Tibial nerve (tissue), 4 donors: ENCODE data around the gene ETV6. TPM values are rescaled to one million over a fixed set of nuclear protein-coding genes. Genes with fewer than 3 reads are reported as not detected.

ENCODE experiments used
- DNase-seq, 2 donors: peaks; one replicate each; pipeline ENCODE4 v3.0.0-alpha.2; 2019; ENCODE audit warnings: low spot score in 2 of 2
- H3K27ac ChIP-seq, 4 donors: fragments of 200-600 bp; sonication (generic) in 3 of 4; one replicate each; pipeline ENCODE4 v1.5.1; 2017 to 2019; ENCODE audit warnings: mild to moderate bottlenecking in 1 of 4
- H3K27me3 ChIP-seq, 2 donors: fragments of 200-600 bp; sonication (generic) in 1 of 2; one replicate each; pipeline versions ENCODE4 v1.5.1 to v1.6.0; 2017 to 2019
- H3K36me3 ChIP-seq, 3 donors: fragments of 200-600 bp; sonication (generic); one replicate each; pipeline ENCODE4 v1.5.1; 2018 to 2019
- H3K4me1 ChIP-seq, 4 donors: fragments of 200-600 bp; sonication (generic) in 3 of 4; one replicate each; pipeline ENCODE4 v1.5.1; 2017 to 2019
- H3K4me3 ChIP-seq, 4 donors: fragments of 200-600 bp; sonication (generic) in 3 of 4; one replicate each; pipeline ENCODE4 v1.5.1; 2017 to 2019; ENCODE audit warnings: mild to moderate bottlenecking in 1 of 4, moderate library complexity in 1 of 4
- H3K9me3 ChIP-seq, 4 donors: fragments of 200-600 bp; sonication (generic) in 3 of 4; one replicate each; pipeline ENCODE4 v1.5.1; 2017 to 2019
- CTCF ChIP-seq, 5 experiments: fragments of 200-600 bp in 3 of 5; fragments of 450-650 bp in 2 of 5; sonication (generic) in 3 of 5; IDR thresholded peaks; one replicate each; pipeline ENCODE4 v1.5.1; 2016 to 2019; ENCODE audit warnings: antibody characterized with exemption in 5 of 5, mild to moderate bottlenecking in 3 of 5, moderate library complexity in 2 of 5
- EP300 ChIP-seq, 2 donors: sonication (generic); formaldehyde crosslinking; IDR thresholded peaks; one replicate each; pipeline ENCODE4 v1.6.1; 2017; ENCODE audit warnings: antibody characterized with exemption in 2 of 2, mild to moderate bottlenecking in 1 of 2
- POLR2A ChIP-seq, 2 donors: fragments of 450-650 bp; IDR thresholded peaks; one replicate each; pipeline ENCODE4 v1.6.1; 2017; ENCODE audit warnings: antibody characterized with exemption in 2 of 2, mild to moderate bottlenecking in 2 of 2, moderate library complexity in 2 of 2
- WGBS, 2 donors: methylation state at CpG; one replicate each; pipeline ENCODE4 v1.1.5; 2018; 5-methylcytosine and 5-hydroxymethylcytosine counted together
- total RNA-seq, 4 donors: library from RNA; depleted of rRNA; stranded (reverse); fragments of >200 nt; gene quantifications; one replicate each; pipeline ENCODE4 v1.1.0, GENCODE V29; 2016

ETV6 gene
- total RNA-seq, 4 donors from 2014 or later, result 6.7 to 14.1 (median 8.3) TPM

GRCh38 chr12:11654802-11655201 lies 5.3 kb downstream of the ETV6 start:
- no peak overlapping the region for H3K4me3 ChIP-seq
- TF ChIP-seq POLR2A (IDR thresholded peaks at IDR 0.05), result no peak
- H3K27me3 ChIP-seq, result no peaks in the 10 kb centered on the region
- peaks cover 0 to 75% (median 27%) of the 10 kb centered on the region in 4 donors for H3K4me1 ChIP-seq
- H3K9me3 ChIP-seq, result no peaks in the 10 kb centered on the region
- 90 to 91% methylated on average over 2 of the region's 2 CpGs for WGBS, 2 donors
- no peak for DNase-seq
- no peak overlapping the region for H3K27ac ChIP-seq
- H3K36me3 ChIP-seq, result no peaks in the 10 kb centered on the region

GRCh38 chr12:11655842-11656241 lies 6.4 kb downstream of the ETV6 start:
- Histone ChIP-seq H3K36me3 (no peaks in the 10 kb centered on the region), H3K27ac (no peak overlapping the region), H3K4me1 (peaks cover 0 to 78% (median 27%) of the 10 kb centered on the region in 4 donors), H3K9me3 (no peaks in the 10 kb centered on the region), H3K27me3 (no peaks in the 10 kb centered on the region), H3K4me3 (no peak overlapping the region)
- WGBS, 2 donors, result 78 to 85% methylated on average over 5 of the region's 5 CpGs
- TF ChIP-seq EP300 (IDR thresholded peaks at IDR 0.05) (no peak), POLR2A (IDR thresholded peaks at IDR 0.05) (no peak), CTCF (IDR thresholded peaks at IDR 0.05) (no peak)
- no peak for DNase-seq

- Histone ChIP-seq H3K4me3 (no peak overlapping the region), H3K27me3 (no peaks in the 10 kb centered on the region), H3K4me1 (peaks cover 0 to 79% (median 30%) of the 10 kb centered on the region in 4 donors), H3K27ac (no peak overlapping the region), H3K9me3 (no peaks in the 10 kb centered on the region), H3K36me3 (no peaks in the 10 kb centered on the region)
- no peak for TF ChIP-seq CTCF (IDR thresholded peaks at IDR 0.05)
- TF ChIP-seq POLR2A (IDR thresholded peaks at IDR 0.05), result no peak
- no peak for TF ChIP-seq EP300 (IDR thresholded peaks at IDR 0.05)
- WGBS, 2 donors, result 77 to 83% methylated on average over 4 of the region's 4 CpGs
- DNase-seq, result no peak
Observed at GRCh38 chr12:11656550-11656949, 7.1 kb downstream of the ETV6 start.

DNA sequence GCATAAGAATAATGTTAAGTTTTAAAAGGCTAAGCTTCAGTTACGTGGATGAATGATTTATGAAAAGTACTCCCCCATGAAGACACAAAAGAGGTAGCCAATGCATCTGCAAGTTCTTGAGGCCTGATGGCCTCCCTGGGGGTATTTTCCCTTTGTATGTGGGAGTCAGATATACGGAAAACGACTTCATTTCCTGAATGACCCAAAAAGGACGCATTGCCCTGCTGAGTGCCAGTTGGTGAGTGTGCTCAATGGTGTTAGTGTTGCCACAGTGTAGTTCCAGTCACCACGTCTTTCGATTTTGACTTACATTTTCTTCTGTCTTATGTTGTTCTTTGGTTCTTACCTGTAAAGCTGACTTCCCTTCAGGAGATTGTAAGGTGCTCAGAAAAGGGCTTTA lies 8.0 kb downstream of the ETV6 start:
- Histone ChIP-seq H3K27me3 (no peaks in the 10 kb centered on the region), H3K36me3 (no peaks in the 10 kb centered on the region), H3K9me3 (no peaks in the 10 kb centered on the region), H3K4me1 (peaks cover 0 to 80% (median 28%) of the 10 kb centered on the region in 4 donors), H3K4me3 (no peak overlapping the region), H3K27ac (no peak overlapping the region)
- WGBS, 2 donors, result 62 to 65% methylated on average over 6 of the region's 6 CpGs
- no peak for DNase-seq
- TF ChIP-seq EP300 (IDR thresholded peaks at IDR 0.05) (no peak), POLR2A (IDR thresholded peaks at IDR 0.05) (no peak), CTCF (IDR thresholded peaks at IDR 0.05) (no peak)

- 33 to 51% methylated on average over 2 of the region's 2 CpGs for WGBS, 2 donors
- DNase-seq, result no peak
- Histone ChIP-seq H3K4me1 (peaks cover 0 to 76% (median 20%) of the 10 kb centered on the region in 4 donors), H3K9me3 (no peaks in the 10 kb centered on the region), H3K36me3 (no peaks in the 10 kb centered on the region), H3K4me3 (no peak overlapping the region), H3K27me3 (no peaks in the 10 kb centered on the region), H3K27ac (no peak overlapping the region)
- TF ChIP-seq EP300 (IDR thresholded peaks at IDR 0.05) (no peak), CTCF (IDR thresholded peaks at IDR 0.05) (no peak), POLR2A (IDR thresholded peaks at IDR 0.05) (no peak)
Observed at GRCh38 chr12:11658791-11659190, 9.3 kb downstream of the ETV6 start.

DNA sequence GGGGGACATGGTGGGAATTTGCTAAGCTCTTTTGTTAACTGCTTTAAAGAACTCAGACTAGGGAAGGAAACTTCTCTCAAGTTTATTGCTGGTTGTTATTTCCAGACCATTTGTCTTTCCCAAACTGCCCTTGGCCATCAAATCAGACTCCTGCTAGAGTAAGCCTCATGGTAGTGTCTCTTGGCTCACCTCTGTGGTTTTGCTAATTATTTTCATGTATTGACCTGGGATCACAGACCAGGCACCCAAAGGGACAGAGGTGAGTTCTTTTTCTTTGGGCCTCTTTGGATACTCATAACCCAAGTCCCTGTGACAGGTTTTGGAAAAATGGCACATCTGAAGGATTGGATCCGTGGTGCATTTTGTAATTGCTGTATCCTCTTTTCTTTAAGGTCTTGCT lies 11.2 kb downstream of the ETV6 start:
- 67 to 91% methylated on average over 1 of the region's 1 CpG for WGBS, 2 donors
- H3K4me3 ChIP-seq, result no peak overlapping the region
- no peak overlapping the region for H3K27ac ChIP-seq
- H3K27me3 ChIP-seq, result no peaks in the 10 kb centered on the region
- H3K36me3 ChIP-seq, result no peaks in the 10 kb centered on the region
- DNase-seq, result no peak
- peaks cover 0 to 64% (median 16%) of the 10 kb centered on the region in 4 donors for H3K4me1 ChIP-seq
- TF ChIP-seq CTCF (IDR thresholded peaks at IDR 0.05) (no peak), EP300 (IDR thresholded peaks at IDR 0.05) (no peak), POLR2A (IDR thresholded peaks at IDR 0.05) (no peak)
- no peaks in the 10 kb centered on the region for H3K9me3 ChIP-seq
